Inferior parietal cortex (tissue), 1 donor: ENCODE data around the gene PATE2.

Experiments used
- DNase-seq: peaks from one replicate; pipeline ENCODE4 v3.0.0-alpha.2; 2016; ENCODE audit errors: extremely low spot score

The PATE2 gene

GRCh38 chr11:125778728-125779127 lies at the start of gene PATE2:
PATE2 (minus strand) TSS chr11:125778828; CDS start chr11:125778773, 55 bp downstream.
- DNase-seq: no peak

DNA sequence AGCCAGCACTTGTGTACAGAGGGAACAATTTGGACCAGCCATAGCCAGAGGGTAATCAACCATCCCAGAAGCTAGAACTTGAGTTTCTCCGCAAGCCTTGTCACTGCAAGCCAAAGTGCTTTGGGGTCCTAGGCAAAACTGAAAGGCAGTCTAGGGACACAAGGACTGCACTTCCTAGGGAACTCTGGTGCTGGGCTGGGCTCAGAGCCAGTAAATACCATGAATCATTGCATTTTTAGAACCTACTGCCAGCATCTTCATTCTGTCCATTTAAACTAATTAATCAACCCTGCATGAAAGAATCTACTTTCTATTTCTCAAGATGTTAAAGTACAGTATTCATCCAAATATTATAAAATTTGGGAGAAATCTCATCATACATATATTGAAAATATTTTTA lies 29.3 kb upstream of the PATE2 start:
- no peak for DNase-seq

DNA sequence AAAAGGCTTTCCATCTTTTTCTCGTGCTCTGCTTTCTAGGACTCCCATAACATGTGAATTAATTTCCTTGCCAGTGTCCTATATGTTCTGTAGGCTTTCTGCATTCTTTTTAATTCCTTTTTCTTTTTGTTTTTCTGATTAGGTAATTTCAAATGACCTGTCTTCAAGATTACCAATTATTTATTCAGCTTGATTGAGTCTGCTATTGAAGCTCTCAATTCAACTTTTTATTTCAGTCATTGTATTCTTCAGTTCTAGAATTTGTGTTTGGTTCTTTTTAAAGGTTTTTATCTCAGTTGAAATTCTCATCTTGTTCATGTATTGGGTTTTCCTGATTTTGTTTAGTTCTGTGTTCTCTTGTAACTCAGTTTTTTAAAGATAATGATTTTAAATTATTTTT lies 23.8 kb upstream of the PATE2 start:
- no peak for DNase-seq

DNA sequence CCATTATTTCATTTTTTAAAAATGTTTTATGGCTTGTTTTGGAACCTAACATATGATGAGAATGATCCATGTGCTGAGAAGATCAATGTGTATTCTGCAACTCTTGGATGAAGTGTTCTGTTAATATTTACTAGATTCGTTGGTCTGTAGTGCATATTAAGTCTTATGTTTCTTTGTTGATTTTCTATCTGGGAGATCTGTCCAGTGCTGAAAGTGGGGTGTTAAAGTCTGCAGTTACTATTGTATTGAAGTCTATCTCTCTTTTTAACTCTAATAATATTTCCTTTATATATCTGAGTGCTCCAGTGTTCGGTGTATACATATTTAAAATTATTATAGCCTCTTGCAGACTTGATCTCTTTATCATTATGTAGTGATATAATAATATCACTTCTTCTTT lies 21.2 kb upstream of the PATE2 start:
- no peak for DNase-seq

DNA sequence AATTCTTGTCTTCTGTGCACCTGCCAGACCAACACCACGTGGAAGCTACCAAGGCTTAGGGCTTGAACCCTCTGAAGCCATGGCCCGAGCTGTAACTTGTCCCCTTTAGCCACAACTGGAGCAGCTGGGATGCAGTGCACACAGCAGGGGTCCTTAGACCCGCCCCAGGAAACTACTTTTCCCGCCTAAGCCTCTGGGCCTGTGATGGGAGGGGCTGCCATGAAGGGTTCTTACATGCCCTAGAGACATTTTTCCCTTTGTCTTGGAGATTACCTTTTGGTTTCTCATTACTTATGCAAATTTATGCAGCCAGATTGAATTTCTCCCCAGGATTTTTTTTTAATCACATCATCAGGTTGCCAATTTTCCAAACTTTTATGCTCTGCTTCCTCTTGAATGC lies 19.0 kb upstream of the PATE2 start:
- DNase-seq: no peak

DNA sequence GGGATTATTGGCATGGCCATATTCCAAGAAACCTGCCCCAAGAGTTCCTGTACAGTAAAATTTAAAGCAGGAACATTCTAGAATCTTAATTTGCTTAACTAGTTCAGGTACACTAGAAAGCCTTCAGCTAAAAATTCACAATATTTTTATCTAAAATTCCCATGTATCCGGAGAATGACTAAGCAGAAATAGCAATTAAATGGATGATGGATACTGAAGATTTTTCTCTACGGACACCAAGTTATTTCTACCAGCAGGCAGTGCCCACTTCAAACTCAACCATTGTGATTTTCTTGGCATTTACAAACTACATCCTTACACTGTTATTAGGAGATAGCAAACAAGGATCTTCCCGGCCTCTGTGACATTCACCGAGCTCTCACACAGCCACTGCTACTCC lies 12.2 kb upstream of the PATE2 start:
- DNase-seq: no peak

GRCh38 chr11:125787827-125788226 lies 9.2 kb upstream of the PATE2 start, which contains the start of gene PATE3:
PATE3 (plus strand) TSS chr11:125788127; CDS start chr11:125788152, 25 bp downstream.
- no peak for DNase-seq

- no peak for DNase-seq
Measured at GRCh38 chr11:125784678-125785077, 6.0 kb upstream of the PATE2 start.

DNA sequence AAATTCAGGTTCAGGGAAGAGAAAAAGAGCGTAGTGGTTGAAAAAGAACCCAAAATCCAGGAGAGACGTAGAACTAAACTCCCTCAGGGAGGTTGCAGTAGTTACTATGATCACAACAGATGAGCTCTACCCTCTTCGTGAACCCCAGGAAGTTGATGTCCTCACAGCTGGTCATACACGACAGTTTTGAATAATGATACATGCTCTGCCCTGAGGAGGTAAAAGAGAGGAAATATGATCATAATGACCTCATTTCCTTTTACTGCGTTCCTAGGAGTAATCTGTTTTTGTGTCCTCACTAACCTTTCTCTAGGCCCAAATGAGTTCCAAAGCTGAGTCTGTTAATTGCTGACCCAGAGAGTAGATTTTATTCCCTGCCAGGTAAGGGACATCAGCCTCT lies 1.3 kb downstream of the PATE2 start:
- no peak for DNase-seq

DNA sequence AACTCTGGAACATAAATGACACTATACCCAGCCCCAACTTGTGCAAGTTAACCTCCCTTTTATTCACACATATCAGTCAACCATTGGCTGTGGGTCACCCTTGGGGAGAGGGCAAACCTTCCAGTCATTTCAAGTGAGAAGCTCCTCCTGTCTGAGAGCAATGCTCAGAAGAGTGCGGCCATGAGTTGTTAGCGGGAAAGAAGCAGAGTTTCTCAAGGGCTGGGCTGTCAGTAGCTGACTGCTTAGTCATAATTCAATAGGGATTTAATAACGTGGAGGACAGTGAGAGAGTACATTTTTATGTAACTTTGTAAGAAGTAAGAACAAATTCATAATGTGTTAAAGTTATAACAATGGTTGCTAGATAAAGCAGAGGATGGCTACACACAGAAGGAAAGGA lies 5.1 kb downstream of the PATE2 start:
- no peak for DNase-seq

DNA sequence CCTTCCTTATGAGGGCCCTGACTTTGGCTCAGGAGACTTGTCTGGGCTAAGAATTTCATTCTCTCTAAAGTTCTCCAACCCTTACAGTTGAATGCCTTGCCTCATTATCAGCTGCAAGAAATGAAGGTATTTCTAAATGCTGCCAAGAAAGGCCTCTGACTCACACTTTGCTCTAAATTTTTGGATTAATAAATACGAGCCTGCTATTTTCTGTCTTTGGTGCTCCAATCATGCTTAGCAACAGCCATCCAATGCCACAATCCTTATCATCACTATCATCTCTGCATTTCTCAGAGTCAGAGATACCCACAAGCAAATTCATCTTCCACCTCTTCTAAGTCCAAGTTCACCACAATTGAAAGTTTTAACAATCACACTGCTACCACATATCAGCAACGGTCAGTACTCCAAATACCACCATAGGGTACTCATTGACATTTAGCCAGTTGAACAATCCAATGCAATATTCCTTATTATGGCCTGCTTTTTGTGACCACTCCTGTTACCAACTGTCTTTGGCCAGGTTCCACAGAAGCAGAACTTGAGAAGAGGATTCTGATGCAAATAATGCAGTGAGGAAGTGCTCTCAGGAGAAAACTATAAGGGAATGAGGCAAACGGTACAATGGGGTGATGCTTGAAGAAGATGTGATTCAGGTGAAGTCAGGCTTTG lies 5.7 kb downstream of the PATE2 start:
- no peak for DNase-seq

- DNase-seq: no peak
Measured at GRCh38 chr11:125770583-125770982, 8.0 kb downstream of the PATE2 start.

DNA sequence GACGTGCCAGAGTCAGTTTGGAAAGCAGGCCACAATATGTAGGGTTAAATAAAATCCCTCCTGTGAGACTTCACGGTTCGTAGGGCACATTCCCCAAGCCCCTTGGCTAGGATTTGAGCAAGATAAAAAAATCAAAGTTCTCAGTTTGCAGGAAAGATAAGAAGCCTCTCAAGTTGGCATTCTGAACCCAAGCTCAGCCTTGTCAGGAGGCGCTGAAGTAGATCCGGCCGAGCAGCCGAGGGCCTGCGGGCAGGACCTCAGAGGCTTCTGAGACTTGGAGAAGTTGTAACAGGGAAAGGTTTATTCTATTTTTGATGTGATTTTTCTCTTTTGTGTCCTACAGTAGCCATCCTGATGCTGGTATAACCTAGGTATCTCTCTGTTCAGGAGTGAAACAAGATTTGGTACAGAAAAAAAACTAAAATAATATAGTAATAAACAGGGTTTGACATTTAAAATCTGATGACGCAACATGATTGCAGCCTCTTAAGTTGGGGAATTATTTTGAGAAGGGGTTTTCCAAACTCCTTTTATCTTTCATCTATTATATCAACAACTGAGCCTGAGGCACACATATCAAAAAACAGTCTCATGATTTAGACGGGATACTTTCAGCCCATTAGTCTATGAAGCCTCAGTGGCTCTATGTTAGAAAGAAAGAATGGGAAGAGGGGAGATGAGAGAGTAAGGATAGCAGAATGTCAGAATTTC lies 10.1 kb downstream of the PATE2 start:
- no peak for DNase-seq

DNA sequence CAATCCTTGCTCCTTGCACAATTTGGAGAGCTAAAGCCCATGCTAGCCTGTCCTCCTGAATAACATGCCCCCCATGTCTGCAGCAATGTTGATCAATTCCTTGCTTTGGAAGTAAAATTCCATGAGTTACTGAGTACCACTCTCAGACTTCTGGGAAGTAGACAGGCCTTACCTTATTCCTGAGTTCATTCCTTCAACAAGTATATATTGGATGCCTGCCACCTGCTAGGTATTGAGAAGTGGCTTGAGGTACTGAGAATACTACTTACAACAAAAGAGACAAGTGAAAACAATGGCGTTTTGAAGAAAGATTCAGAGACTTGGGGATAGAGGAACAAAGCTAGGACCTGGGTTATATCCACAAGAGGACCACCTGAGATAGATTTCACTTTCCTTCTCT lies 12.4 kb downstream of the PATE2 start:
- DNase-seq: no peak

- DNase-seq: no peak
Measured at GRCh38 chr11:125763483-125763882, 15.1 kb downstream of the PATE2 start.

- no peak for DNase-seq
Measured at GRCh38 chr11:125762445-125762844, 16.2 kb downstream of the PATE2 start.

DNA sequence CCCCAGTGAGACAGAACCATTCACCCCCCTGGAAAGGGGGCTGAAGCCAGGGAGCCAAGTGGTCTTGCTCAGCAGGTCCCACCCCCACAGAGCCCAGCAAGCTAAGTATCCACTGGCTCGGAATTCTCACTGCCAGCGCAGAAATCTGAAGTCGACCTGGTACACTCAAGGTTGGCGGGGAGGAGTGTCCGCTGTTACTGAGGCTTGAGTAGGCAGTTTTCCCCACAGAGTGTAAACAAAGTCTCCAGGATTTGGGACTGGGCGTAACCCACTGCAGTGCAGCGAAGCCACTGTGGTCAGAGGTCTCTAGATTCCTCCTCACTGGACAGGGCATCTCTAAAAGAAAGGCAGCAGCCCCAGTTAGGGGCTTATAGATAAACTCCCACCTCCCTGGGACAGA lies 22.6 kb downstream of the PATE2 start:
- no peak for DNase-seq

- no peak for DNase-seq
Measured at GRCh38 chr11:125750629-125751028, 28.0 kb downstream of the PATE2 start.

- no peak for DNase-seq
Measured at GRCh38 chr11:125745979-125746378, 32.6 kb downstream of the PATE2 start, which contains the start of gene PATE1. PATE1 (plus strand) TSS chr11:125746279; CDS start chr11:125746305, 26 bp downstream.

DNA sequence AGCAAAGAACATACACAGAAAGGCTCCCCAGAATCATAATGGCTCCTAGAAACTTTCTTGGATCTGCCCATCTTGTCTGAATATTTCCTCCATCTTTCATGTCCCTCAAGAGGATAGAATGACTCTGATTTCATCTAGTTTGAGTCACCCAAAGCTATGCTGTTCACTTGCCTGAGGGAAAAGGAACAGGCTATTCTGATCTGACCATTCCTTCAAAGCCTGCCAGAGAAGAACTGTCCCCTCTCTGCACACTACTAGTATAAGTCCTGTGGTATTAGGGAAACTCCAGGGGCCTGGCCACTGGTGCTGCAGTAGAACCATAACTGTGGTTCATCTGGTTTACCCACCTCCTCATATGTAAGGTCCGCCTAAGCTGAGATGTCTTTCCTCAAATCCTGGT lies 34.9 kb downstream of the PATE2 start:
- DNase-seq: no peak

- no peak for DNase-seq
Measured at GRCh38 chr11:125740617-125741016, 38.0 kb downstream of the PATE2 start.

GRCh38 chr11:125728969-125729368 lies 49.7 kb downstream of the PATE2 start:
- no peak for DNase-seq
